Kidney (tissue), 14 donors: ENCODE data around the gene AAK1. TPM values are rescaled to one million over a fixed set of nuclear protein-coding genes. Genes with fewer than 3 reads are reported as not detected.
"Not testable (repeated sequence)": the region's sequence is repeated elsewhere in the genome, so short reads cannot be mapped to it uniquely, and the experiment has no call there.

ENCODE experiments used
- DNase-seq, 5 donors: peaks; one replicate each; pipeline ENCODE4 v3.0.0-alpha.2; 2013 to 2020
- FAIRE-seq: peaks from 2 replicates; lab custom pipeline; 2012; peaks lifted over from hg19 to GRCh38; lab: Jason Lieb, UNC
- H3K27ac ChIP-seq, 2 donors: one replicate each; pipeline ENCODE4 v1.7.0; 2013; ENCODE audit warnings: low read depth in 2 of 2, low read length in 2 of 2, inconsistent platforms in 1 of 2
- H3K27me3 ChIP-seq: one replicate; pipeline ENCODE4 v1.7.1; 2013; ENCODE audit warnings: low read length, inconsistent platforms; ENCODE audit not compliant: control insufficient read depth, insufficient read depth
- H3K36me3 ChIP-seq, 3 donors: one replicate each; pipeline versions ENCODE4 v1.7.0 to v1.7.1; 2013; ENCODE audit warnings: low read length in 3 of 3, control low read depth in 1 of 3, inconsistent platforms in 1 of 3; ENCODE audit not compliant: insufficient read depth in 3 of 3, control insufficient read depth in 2 of 3
- H3K4me1 ChIP-seq, 3 donors: one replicate each; pipeline versions ENCODE4 v1.7.0 to v1.7.1; 2013; ENCODE audit warnings: low read length in 3 of 3, inconsistent platforms in 1 of 3, low read depth in 1 of 3; ENCODE audit not compliant: control insufficient read depth in 2 of 3, insufficient read depth in 2 of 3
- H3K4me3 ChIP-seq, 3 donors: one replicate each; pipeline versions ENCODE4 v1.7.0 to v1.8.1; 2013; ENCODE audit warnings: low read length in 3 of 3, control low read depth in 1 of 3, inconsistent platforms in 1 of 3
- H3K9ac ChIP-seq, 3 donors: one replicate each; pipeline versions ENCODE4 v1.7.0 to v1.7.1; 2013; ENCODE audit warnings: low read length in 3 of 3, control low read depth in 1 of 3, inconsistent platforms in 1 of 3
- H3K9me3 ChIP-seq, 3 donors: one replicate each; pipeline versions ENCODE4 v1.7.0 to v1.7.1; 2013; ENCODE audit warnings: low read length in 3 of 3, control low read depth in 1 of 3, inconsistent platforms in 1 of 3; ENCODE audit not compliant: control insufficient read depth in 2 of 3, insufficient read depth in 1 of 3
- CTCF ChIP-seq: IDR thresholded peaks from 3 replicates; pipeline ENCODE4 v1.5.1; 2012; ENCODE audit warnings: mild to moderate bottlenecking, moderate library complexity, borderline replicate concordance; ENCODE audit not compliant: insufficient read depth; ENCODE audit errors: extremely low read depth
- intact Hi-C: fragments of 100-400 bp; cut with DNase I; formaldehyde crosslinking; loops from one replicate; pipeline ENCODE4 v1.11.1; 2022
- polyA plus RNA-seq: library from polyadenylated mRNA; stranded (reverse); fragments of 350-450 nt; fragmentation: Illumina TruSeq; extraction: RNeasy Lipid Tissue Mini Kit (QIAGEN cat#74804); gene quantifications from one replicate; pipeline ENCODE4 v1.2.3, GENCODE V29; 2014; ENCODE audit warnings: low read depth, low replicate concordance; ENCODE audit not compliant: insufficient read depth
- total RNA-seq: library from RNA; stranded (reverse); fragmentation: NEBNext Ultra II Directional; extraction: Animal tissue kit (Norgen Biotek cat#: 25700); gene quantifications from one replicate; pipeline ENCODE4 v1.2.1, GENCODE V29; 2021
- donor health status: control.
- donor health status: control.
- donor health status: control.
- donor health status: control.
- donor health status: control.
- donor health status: DM: yes; HTN: yes; CAD: no.
- donor health status: Normal renal cell carcinoma (clear cell type).

The AAK1 gene
- total and polyA plus RNA-seq, 2 donors from 2014 or later = 25.8 to 93.7 TPM

- H3K27ac ChIP-seq = no peak overlapping the region
- H3K27me3 ChIP-seq = no peaks in the 10 kb centered on the region
- no peaks in the 10 kb centered on the region for H3K9me3 ChIP-seq
- intact Hi-C loops = no loop called here
- no peak for TF ChIP-seq CTCF
- no peak for FAIRE-seq
- H3K4me3 ChIP-seq = no peak overlapping the region
- H3K4me1 ChIP-seq = peaks cover 0 to 15% (median 4%) of the 10 kb centered on the region in 3 donors
- no peak overlapping the region for H3K9ac ChIP-seq
- no peaks in the 10 kb centered on the region for H3K36me3 ChIP-seq
- no peak for DNase-seq
Measured at GRCh38 chr2:69554568-69554967, 89.0 kb downstream of the AAK1 start.

GRCh38 chr2:69553991-69554390, 89.5 kb downstream of the AAK1 start:
- FAIRE-seq (no peak), DNase-seq (no peak)
- Histone ChIP-seq H3K4me3 (no peak overlapping the region), H3K9me3 (no peaks in the 10 kb centered on the region), H3K4me1 (peaks cover 0 to 12% (median 4%) of the 10 kb centered on the region in 3 donors), H3K9ac (no peak overlapping the region), H3K36me3 (no peaks in the 10 kb centered on the region), H3K27me3 (no peaks in the 10 kb centered on the region), H3K27ac (no peak overlapping the region)
- no peak for TF ChIP-seq CTCF
- intact Hi-C loops = no loop called here

- H3K9me3 ChIP-seq, H3K27me3 ChIP-seq, H3K36me3 ChIP-seq, H3K4me3 ChIP-seq, DNase-seq, H3K27ac ChIP-seq, FAIRE-seq, intact Hi-C loops, H3K4me1 ChIP-seq, H3K9ac ChIP-seq: not testable (repeated sequence)
Measured at GRCh38 chr2:69550511-69550910, 93.0 kb downstream of the AAK1 start.

GRCh38 chr2:69549421-69549820, 94.1 kb downstream of the AAK1 start:
- intact Hi-C loops = no loop called here
- Histone ChIP-seq H3K4me3 (no peak overlapping the region), H3K36me3 (no peaks in the 10 kb centered on the region), H3K27me3 (no peaks in the 10 kb centered on the region), H3K9me3 (peaks cover 0 to 8% (median 0%) of the 10 kb centered on the region in 3 donors), H3K27ac (no peak overlapping the region), H3K9ac (no peak overlapping the region), H3K4me1 (peaks cover 0 to 9% (median 4%) of the 10 kb centered on the region in 3 donors)
- FAIRE-seq (no peak), DNase-seq (no peak)
- no peak for TF ChIP-seq CTCF
